ENCODE data around the gene UBE2F. TPM values are rescaled to one million over a fixed set of nuclear protein-coding genes. Genes with fewer than 3 reads are reported as not detected.

The UBE2F gene
- total and polyA plus RNA-seq, 9 donors = 20.3 to 48.4 (median 23.8) TPM

DNA sequence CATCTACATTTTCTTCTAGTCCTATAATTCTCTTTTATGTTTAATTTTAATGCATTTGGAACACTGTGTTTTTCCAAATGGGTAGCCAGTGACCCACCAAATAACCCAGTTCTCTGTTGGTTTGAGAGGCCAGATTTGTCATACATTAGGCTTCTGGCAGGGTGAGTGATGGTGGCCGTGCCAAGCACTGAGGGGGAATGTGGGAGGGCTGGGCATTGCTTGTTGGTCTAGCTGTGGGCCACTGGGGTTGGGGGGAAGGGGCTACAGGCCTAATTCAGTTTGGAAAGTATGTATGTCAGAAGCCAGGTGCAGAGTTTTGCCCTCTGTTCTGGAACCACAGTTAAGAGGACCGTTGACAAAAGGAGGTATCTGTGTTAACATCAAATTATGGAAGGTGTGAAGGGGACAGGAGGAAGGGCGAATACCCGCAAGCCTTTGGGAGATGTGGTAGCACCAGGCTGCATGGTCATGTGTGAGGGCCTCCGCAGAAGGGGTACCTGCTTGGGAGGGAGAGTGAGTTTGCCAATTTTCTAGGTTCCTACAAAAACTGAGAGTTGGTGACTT, 55.9 kb downstream of the UBE2F start:
- H3K27ac ChIP-seq = no peak overlapping the region
- H3K9me3 ChIP-seq = no peaks in the 10 kb centered on the region

GRCh38 chr2:238023608-238024007, 56.8 kb downstream of the UBE2F start:
- Histone ChIP-seq H3K9me3 (no peaks in the 10 kb centered on the region), H3K4me1 (ENCODE audit: insufficient read depth) (no peaks in the 10 kb centered on the region), H3K27me3 (no peaks in the 10 kb centered on the region), H3K27ac (no peak overlapping the region), H3K4me3 (no peak overlapping the region), H3K36me3 (no peaks in the 10 kb centered on the region)
- TF ChIP-seq POLR2A (IDR thresholded peaks at IDR 0.05) (no peak), CTCF (IDR thresholded peaks at IDR 0.05) (no peak), EP300 (IDR thresholded peaks at IDR 0.05) (no peak)
- 94 to 99% (median 98%) methylated on average over 2 of the region's 2 CpGs for WGBS, 3 donors
- DNase-seq = no peak
- intact Hi-C loops (cut with DNase I) = no loop called here

More for the DNA sequence above, 55.9 kb downstream of the UBE2F start:
- 84 to 90% (median 89%) methylated on average over 5 of the region's 5 CpGs for WGBS, 3 donors
- Histone ChIP-seq H3K36me3 (no peaks in the 10 kb centered on the region), H3K27me3 (no peaks in the 10 kb centered on the region), H3K4me3 (no peak overlapping the region), H3K4me1 (ENCODE audit: insufficient read depth) (no peaks in the 10 kb centered on the region)
- intact Hi-C loops (cut with DNase I) = no loop called here
- TF ChIP-seq EP300 (IDR thresholded peaks at IDR 0.05) = no peak
- no peak for TF ChIP-seq CTCF (IDR thresholded peaks at IDR 0.05)
- no peak for TF ChIP-seq POLR2A (IDR thresholded peaks at IDR 0.05)
- DNase-seq = no peak

- H3K4me1 ChIP-seq (ENCODE audit: insufficient read depth) = no peaks in the 10 kb centered on the region
- WGBS, 3 donors = 90 to 93% (median 91%) methylated on average over 8 of the region's 8 CpGs
- H3K4me3 ChIP-seq = no peak overlapping the region
- TF ChIP-seq CTCF (IDR thresholded peaks at IDR 0.05) (no peak), POLR2A (IDR thresholded peaks at IDR 0.05) (no peak), EP300 (IDR thresholded peaks at IDR 0.05) (no peak)
- H3K27me3 ChIP-seq = no peaks in the 10 kb centered on the region
- no peak for DNase-seq
- no peak overlapping the region for H3K27ac ChIP-seq
- intact Hi-C loops (cut with DNase I) = no loop called here
- H3K36me3 ChIP-seq = no peaks in the 10 kb centered on the region
- no peaks in the 10 kb centered on the region for H3K9me3 ChIP-seq
Observed at GRCh38 chr2:238024986-238025385, 58.2 kb downstream of the UBE2F start.

GRCh38 chr2:238025741-238026360, 59.0 kb downstream of the UBE2F start:
- H3K27me3 ChIP-seq = no peaks in the 10 kb centered on the region
- no peaks in the 10 kb centered on the region for H3K9me3 ChIP-seq
- 87 to 93% (median 88%) methylated on average over 9 of the region's 9 CpGs for WGBS, 3 donors
- H3K27ac ChIP-seq = no peak overlapping the region
- no peaks in the 10 kb centered on the region for H3K4me1 ChIP-seq (ENCODE audit: insufficient read depth)
- no peak for TF ChIP-seq CTCF (IDR thresholded peaks at IDR 0.05)
- no peak for TF ChIP-seq POLR2A (IDR thresholded peaks at IDR 0.05)
- TF ChIP-seq EP300 (IDR thresholded peaks at IDR 0.05) = no peak
- H3K36me3 ChIP-seq = no peaks in the 10 kb centered on the region
- no peak for DNase-seq
- intact Hi-C loops (cut with DNase I) = no loop called here
- H3K4me3 ChIP-seq = no peak overlapping the region

Data from ovary (tissue), 9 donors.